Spleen (tissue), 7 donors: ENCODE data around the gene NUAK1.

Experiments
- CTCF ChIP-seq, 11 experiments: fragments of 200-600 bp in 7 of 11; fragments of 450-650 bp in 4 of 11; sonication (generic) in 4 of 11; IDR thresholded peaks in 8 of 11; conservative IDR thresholded peaks in 3 of 11; 1 replicate in 7 of 11; 2 replicates in 4 of 11; pipeline versions ENCODE4 v1.4.0 to v1.8.0; 2016 to 2021; ENCODE audit warnings: antibody characterized with exemption in 11 of 11, inconsistent platforms in 4 of 11, mild to moderate bottlenecking in 1 of 11
- POLR2A ChIP-seq, 3 donors: fragments of 450-650 bp; IDR thresholded peaks; one replicate each; pipeline ENCODE4 v1.5.1; 2017; ENCODE audit warnings: antibody characterized with exemption in 3 of 3, mild to moderate bottlenecking in 1 of 3
- donor health status: DM: no; HTN: no; CAD: no; lungs with moderate emphysema.
- donor health status: DM: no; HTN: no; CAD: no.
- donor health status: DM: no; HTN: no; CAD: no.

GRCh38 chr12:106035421-106035820 lies 103.3 kb downstream of the NUAK1 start:
- TF ChIP-seq POLR2A (IDR thresholded peaks at IDR 0.05) (no peak), CTCF (IDR thresholded peaks at IDR 0.05 in 8 of 11, conservative IDR thresholded peaks at IDR 0.05 in 3 of 11) (no peak)
